SK-N-MC (cell line): ENCODE measurements around the gene PGBD1.

Source experiments
- EZH2 ChIP-seq: fragments of 200-600 bp; sonication (generic); IDR thresholded peaks from one replicate; pipeline ENCODE4 v1.6.1; 2017; ENCODE audit warnings: antibody characterized with exemption
- FOXP2 ChIP-seq: optimal IDR thresholded peaks from 2 replicates; pipeline ENCODE3; 2011; ENCODE audit warnings: mild to moderate bottlenecking, moderate library complexity; ENCODE audit not compliant: insufficient read depth; ENCODE audit errors: extremely low read length, control extremely low read depth
- POLR2AphosphoS5 ChIP-seq: IDR thresholded peaks from 2 replicates; pipeline ENCODE4 v1.6.1; 2012; ENCODE audit warnings: mild to moderate bottlenecking, low read depth, low read length, borderline replicate concordance

DNA sequence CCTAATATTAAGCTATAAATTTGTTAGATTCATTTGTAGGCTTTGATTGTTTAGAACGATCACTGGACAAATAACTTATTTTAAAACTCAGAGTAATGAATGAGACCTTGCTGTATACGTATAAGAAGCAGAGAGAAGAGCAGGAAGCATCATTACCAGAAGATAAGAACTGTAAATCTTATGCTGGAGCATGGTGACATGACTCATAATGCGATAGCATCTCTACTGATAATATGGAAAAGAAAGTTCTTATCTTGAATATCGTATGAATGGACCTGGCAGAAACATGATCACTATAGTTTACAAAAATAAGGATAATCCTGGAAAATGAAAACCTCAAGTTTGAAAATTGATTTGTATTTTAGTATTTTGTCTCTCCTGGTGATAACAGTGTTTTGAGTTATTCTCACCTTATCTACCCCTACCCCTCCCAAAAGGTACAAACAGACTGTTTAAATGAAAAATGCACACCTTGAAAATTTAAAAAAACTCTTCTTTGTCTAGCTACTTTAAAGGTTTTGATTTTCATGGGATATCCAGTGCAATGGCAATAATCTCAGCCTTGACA lies 16.5 kb upstream of the PGBD1 start:
- TF ChIP-seq POLR2AphosphoS5 (no peak), EZH2 (no peak), FOXP2 (no peak)
